HG03097 (cell line): Measurements from ENCODE around the gene MTF2.

Source experiments
- ATAC-seq: cut with Tn5 transposase; IDR thresholded peaks from one replicate; pipeline ENCODE4 v1.9.1; 2021; ENCODE audit not compliant: unreplicated experiment, low FRiP score

The MTF2 gene

DNA sequence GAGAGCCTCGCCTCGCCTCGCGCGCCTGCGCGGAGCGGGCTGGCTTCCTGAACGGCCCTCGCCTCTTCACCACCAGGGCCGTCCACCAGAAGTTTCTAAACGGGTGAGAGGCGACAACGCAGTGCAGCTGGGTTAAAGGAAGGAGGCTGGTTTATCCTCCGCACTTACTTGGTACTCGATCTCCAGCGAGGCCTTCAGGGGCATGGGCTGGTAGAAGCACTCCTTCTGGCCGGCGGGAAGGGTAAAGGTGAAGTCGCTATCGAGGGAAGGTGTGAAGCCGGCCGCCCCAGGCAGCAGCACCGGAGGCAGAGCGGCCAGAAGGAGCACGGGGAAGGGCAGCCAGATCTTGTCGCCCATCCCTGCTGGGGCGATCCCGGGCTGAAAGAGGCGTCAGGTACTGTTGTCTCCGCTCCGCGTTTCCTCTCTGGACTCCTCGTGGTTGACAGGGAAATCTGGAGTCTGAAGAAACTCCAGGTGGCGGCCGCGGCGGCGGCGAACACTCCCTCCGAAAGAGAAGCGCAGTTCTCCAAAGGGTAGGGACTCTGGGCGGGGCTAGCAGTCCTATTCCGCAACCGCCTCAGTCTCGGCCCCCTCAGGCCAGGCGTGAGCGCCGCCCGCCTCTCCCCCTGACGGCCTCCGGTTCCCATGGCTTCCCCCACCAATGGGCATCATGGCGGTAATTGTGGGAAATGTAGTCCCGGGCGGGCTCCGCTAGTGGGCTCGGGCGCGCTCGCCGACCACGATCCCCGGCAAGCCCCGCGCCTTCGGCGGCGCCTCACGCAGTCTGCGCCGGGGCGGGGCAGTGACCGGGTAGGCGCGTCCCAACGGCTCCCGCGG is 101.0 kb downstream of the MTF2 start, which contains the start of gene TMED5:
Gene TMED5 (minus strand): TSS at position 528 of the 837 bp plus-strand sequence. CDS start 171 bp downstream, at position 357.
- ATAC-seq = peak; percentile 84

DNA sequence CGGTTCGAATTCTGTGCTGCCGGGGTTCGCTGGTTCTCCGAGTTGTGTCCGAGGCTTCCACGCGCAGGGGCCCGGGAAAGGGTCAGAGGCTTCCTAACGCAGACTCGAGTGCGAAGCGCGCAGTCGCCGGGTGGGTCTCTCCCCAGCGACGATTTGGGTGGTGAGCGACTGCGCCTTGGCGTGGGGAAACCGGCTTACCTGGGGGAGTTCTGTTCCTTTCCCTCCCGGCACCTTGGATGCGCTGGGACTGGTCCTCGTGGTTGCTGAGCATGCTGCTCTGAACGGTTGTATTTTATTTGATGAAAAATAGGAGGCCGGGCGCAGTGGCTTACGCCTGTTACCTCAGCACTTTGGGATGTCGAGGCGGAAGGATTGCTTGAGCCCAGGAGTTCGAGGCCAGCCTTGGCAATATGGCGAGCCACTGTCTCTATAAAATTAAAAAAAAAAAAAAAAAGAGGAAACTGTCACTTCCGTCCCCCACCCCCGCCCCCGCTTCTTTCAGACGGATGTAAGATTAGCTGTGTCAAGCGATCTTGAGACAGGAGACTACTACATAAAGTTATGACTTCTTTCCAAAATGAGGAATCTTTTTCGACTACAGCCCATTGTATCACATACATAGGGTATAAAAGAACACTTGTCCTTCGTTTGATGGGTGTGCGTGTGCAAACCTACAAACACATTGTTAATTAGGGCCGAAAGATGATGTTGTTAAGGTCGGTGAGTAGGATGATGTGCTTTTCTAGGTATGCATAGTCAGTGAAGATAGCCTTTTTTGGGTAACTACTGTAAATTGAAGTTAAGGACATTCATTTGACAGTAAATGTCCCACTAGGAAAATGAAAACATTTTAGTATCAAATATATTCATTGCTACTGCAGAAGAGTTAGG is 101.9 kb downstream of the MTF2 start, which contains the start of gene CCDC18:
Gene CCDC18 (plus strand): TSS at position 2 of the 891 bp plus-strand sequence. CDS start 2,638 bp downstream, outside the sequence.
- ATAC-seq = peak; percentile 3

DNA sequence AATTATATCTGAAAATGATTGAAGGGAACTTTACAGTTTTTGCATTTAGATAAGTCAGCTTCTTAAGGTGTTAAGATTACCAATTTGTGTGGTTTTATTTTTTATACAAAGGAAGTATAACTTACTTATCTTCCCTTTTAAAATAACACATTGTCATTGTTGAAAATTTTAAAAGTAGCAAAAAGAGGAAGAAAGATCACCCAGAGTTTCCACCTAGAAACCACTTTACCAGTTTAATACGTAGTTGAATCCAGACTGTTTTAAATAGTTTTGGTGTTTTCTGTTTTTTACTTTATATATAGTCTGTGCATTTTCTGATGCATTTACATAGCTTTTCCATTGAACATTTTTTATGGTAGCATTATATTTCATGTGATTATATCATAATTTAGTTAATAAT is 107.6 kb downstream of the MTF2 start:
- no peak for ATAC-seq
